ENCODE measurements around the gene DDX41. TPM values are rescaled to one million over a fixed set of nuclear protein-coding genes. Genes with fewer than 3 reads are reported as not detected.

DDX41 gene
- total and polyA plus RNA-seq, 2 donors (not counting 1 experiment from before 2014, with no cell fraction given) = 66.8 to 79.1 TPM

DNA sequence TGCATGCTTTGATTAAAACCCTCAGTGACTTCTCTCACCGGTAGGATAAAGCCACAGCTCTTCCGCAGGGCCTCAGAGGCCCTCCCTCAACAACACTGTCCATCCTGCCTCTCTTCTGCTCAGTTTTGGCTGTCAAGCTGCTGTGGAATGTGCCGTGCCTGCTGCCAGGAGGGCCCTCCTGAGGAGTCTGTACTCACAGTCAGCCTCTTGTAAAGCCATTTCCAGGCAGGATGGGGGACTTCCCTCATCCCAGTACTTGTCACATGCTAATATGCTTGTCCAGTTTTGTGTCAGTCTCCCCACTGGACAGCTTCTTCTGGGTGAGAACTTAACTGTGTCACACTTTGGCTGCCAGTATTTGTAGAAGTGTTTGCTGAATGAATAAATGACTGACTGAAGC lies 13.9 kb upstream of the DDX41 start:
- Histone ChIP-seq H4K20me1 (ENCODE audit: control insufficient read depth, extremely low read depth, insufficient read depth, low read length) (no peaks in the 10 kb centered on the region), H2AFZ (ENCODE audit: low read length) (no peak overlapping the region), H3K4me2 (ENCODE audit: extremely low read depth, insufficient read depth, low read length) (no peak overlapping the region), H3K27me3 (ENCODE audit: control insufficient read depth, insufficient read depth, low read length) (no peaks in the 10 kb centered on the region), H3K9ac (ENCODE audit: insufficient read depth, low read length) (no peak overlapping the region), H3K4me3 (replicated peaks in 1 of 4; ENCODE audit: control extremely low read depth in 1 of 4, insufficient read depth in 1 of 4, low read depth in 3 of 4, low read length in 4 of 4) (no peak overlapping the region), H3K36me3 (ENCODE audit: control insufficient read depth, insufficient read depth, low read length) (peaks cover 44% of the 10 kb centered on the region), H3K79me2 (ENCODE audit: control insufficient read depth, insufficient read depth, low read length) (peaks cover 9% of the 10 kb centered on the region), H3K27ac (ENCODE audit: insufficient read depth, low read length) (no peak overlapping the region), H3K4me1 (ENCODE audit: control insufficient read depth, extremely low read depth, insufficient read depth, low read length) (no peaks in the 10 kb centered on the region), H3K9me3 (ENCODE audit: control insufficient read depth, insufficient read depth, low read depth, low read length) (no peaks in the 10 kb centered on the region)
- DNase-seq (ENCODE audit: low read depth in 2 of 2) = no peak
- TF ChIP-seq, protein P1, sequence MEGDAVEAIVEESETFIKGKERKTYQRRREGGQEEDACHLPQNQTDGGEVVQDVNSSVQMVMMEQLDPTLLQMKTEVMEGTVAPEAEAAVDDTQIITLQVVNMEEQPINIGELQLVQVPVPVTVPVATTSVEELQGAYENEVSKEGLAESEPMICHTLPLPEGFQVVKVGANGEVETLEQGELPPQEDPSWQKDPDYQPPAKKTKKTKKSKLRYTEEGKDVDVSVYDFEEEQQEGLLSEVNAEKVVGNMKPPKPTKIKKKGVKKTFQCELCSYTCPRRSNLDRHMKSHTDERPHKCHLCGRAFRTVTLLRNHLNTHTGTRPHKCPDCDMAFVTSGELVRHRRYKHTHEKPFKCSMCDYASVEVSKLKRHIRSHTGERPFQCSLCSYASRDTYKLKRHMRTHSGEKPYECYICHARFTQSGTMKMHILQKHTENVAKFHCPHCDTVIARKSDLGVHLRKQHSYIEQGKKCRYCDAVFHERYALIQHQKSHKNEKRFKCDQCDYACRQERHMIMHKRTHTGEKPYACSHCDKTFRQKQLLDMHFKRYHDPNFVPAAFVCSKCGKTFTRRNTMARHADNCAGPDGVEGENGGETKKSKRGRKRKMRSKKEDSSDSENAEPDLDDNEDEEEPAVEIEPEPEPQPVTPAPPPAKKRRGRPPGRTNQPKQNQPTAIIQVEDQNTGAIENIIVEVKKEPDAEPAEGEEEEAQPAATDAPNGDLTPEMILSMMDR (conservative IDR thresholded peaks at IDR 0.05 in 1 of 2, IDR thresholded peaks at IDR 0.05 in 1 of 2; ENCODE audit: low read depth in 1 of 2, low read length in 2 of 2) = no peak
- TF ChIP-seq EZH2 (IDR thresholded peaks at IDR 0.05; ENCODE audit: low read length, missing control alignments) = no peak

DNA sequence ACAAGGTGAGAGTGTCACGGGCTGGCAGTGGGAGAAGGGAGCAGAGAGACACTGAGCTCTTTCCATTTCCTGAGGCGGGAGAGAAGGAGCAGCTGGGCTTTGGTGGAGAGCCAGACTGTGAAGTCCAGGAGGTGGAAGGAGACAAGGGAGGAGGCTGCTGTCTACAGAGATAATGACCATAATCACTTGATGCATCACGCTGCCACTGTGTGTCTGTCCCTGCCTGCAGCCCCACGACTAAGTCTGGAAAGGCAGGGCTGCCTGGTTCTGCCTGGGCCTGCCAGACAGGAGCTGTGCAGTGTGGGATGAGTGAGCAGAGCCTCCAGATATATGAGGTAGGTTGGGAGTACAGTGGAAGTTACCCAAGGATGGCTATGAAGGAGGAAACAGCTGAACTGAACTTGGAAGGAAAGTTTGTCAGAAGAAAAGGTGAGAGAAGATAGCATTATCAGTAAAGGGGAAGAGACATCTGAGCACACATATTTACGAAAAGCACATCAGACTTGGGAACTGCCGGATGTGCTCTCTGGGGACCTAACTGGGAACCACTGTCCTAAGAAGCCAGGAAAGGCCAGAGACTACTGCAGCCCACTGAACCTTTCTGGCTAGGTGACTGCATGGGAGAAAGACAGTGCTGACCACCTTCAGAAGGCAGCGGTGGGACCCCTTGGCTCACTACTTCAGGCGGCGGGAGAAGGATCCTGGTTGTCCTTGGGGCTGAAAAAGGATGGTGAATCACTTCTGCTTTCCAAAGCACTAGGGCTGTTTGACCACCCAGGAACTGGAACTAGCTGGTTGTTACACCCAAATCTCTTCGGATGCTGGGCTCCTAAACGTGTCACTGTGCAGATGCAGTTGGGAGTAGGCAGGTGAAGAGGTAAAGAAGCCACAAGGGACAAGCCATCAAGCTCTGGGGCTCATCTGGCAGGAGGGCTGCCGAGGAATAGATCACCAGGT lies 12.8 kb upstream of the DDX41 start:
- Histone ChIP-seq H3K4me2 (ENCODE audit: extremely low read depth, insufficient read depth, low read length) (no peak overlapping the region), H3K36me3 (ENCODE audit: control insufficient read depth, insufficient read depth, low read length) (peaks cover 44% of the 10 kb centered on the region), H3K9me3 (ENCODE audit: control insufficient read depth, insufficient read depth, low read depth, low read length) (no peaks in the 10 kb centered on the region), H3K27ac (ENCODE audit: insufficient read depth, low read length) (no peak overlapping the region), H3K79me2 (ENCODE audit: control insufficient read depth, insufficient read depth, low read length) (peaks cover 9% of the 10 kb centered on the region), H3K4me3 (replicated peaks in 1 of 4; ENCODE audit: control extremely low read depth in 1 of 4, insufficient read depth in 1 of 4, low read depth in 3 of 4, low read length in 4 of 4) (no peak overlapping the region), H4K20me1 (ENCODE audit: control insufficient read depth, extremely low read depth, insufficient read depth, low read length) (no peaks in the 10 kb centered on the region), H3K27me3 (ENCODE audit: control insufficient read depth, insufficient read depth, low read length) (no peaks in the 10 kb centered on the region), H2AFZ (ENCODE audit: low read length) (no peak overlapping the region), H3K9ac (ENCODE audit: insufficient read depth, low read length) (no peak overlapping the region), H3K4me1 (ENCODE audit: control insufficient read depth, extremely low read depth, insufficient read depth, low read length) (no peaks in the 10 kb centered on the region)
- DNase-seq (ENCODE audit: low read depth in 2 of 2) = no peak
- TF ChIP-seq, protein P1 (conservative IDR thresholded peaks at IDR 0.05 in 1 of 2, IDR thresholded peaks at IDR 0.05 in 1 of 2; ENCODE audit: low read depth in 1 of 2, low read length in 2 of 2) = no peak
- TF ChIP-seq EZH2 (IDR thresholded peaks at IDR 0.05; ENCODE audit: low read length, missing control alignments) = no peak

DNA sequence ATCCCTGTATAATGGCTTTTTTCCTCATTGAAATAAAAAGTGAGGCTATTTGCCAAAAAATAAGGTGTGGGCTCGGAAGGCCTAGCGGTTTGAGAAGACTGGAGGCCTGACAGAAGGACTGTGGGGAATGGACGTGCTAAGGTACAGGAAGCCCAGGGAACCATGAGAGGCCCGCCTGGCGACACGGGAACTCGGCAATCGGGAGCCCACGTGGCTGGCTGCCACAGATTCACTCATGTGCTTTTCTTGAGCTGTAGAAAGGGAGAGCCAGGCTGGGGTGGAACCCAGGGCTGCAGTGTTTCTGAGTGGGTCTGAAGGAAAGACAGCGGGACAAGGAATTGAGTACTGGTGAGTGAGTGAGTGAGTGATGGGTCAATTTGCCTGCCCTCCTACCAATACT lies 11.9 kb upstream of the DDX41 start:
- Histone ChIP-seq H3K27ac (ENCODE audit: insufficient read depth, low read length) (no peak overlapping the region), H3K4me2 (ENCODE audit: extremely low read depth, insufficient read depth, low read length) (no peak overlapping the region), H3K4me1 (ENCODE audit: control insufficient read depth, extremely low read depth, insufficient read depth, low read length) (no peaks in the 10 kb centered on the region), H3K36me3 (ENCODE audit: control insufficient read depth, insufficient read depth, low read length) (peaks cover 51% of the 10 kb centered on the region), H3K9ac (ENCODE audit: insufficient read depth, low read length) (no peak overlapping the region), H3K27me3 (ENCODE audit: control insufficient read depth, insufficient read depth, low read length) (no peaks in the 10 kb centered on the region), H3K79me2 (ENCODE audit: control insufficient read depth, insufficient read depth, low read length) (peaks cover 4% of the 10 kb centered on the region), H3K9me3 (ENCODE audit: control insufficient read depth, insufficient read depth, low read depth, low read length) (no peaks in the 10 kb centered on the region), H4K20me1 (ENCODE audit: control insufficient read depth, extremely low read depth, insufficient read depth, low read length) (no peaks in the 10 kb centered on the region), H2AFZ (ENCODE audit: low read length) (no peak overlapping the region), H3K4me3 (replicated peaks in 1 of 4; ENCODE audit: control extremely low read depth in 1 of 4, insufficient read depth in 1 of 4, low read depth in 3 of 4, low read length in 4 of 4) (no peak overlapping the region)
- TF ChIP-seq EZH2 (IDR thresholded peaks at IDR 0.05; ENCODE audit: low read length, missing control alignments) = no peak
- TF ChIP-seq, protein P1 (conservative IDR thresholded peaks at IDR 0.05 in 1 of 2, IDR thresholded peaks at IDR 0.05 in 1 of 2; ENCODE audit: low read depth in 1 of 2, low read length in 2 of 2) = no peak
- DNase-seq (ENCODE audit: low read depth in 2 of 2) = no peak

All from fibroblast of lung (primary cell).